Esophagus squamous epithelium (tissue), 5 donors: Measurements from ENCODE around the gene ADAMTSL1. TPM values are rescaled to one million over a fixed set of nuclear protein-coding genes. Genes with fewer than 3 reads are reported as not detected.

Experiments
- DNase-seq: peaks from one replicate; lab custom pipeline; 2025; lab: John Stamatoyannopoulos, UW
- H3K27ac ChIP-seq, 4 donors: fragments of 200-600 bp; sonication (generic); one replicate each; pipeline ENCODE4 v1.5.1; 2016 to 2019; ENCODE audit warnings: mild to moderate bottlenecking in 1 of 4
- H3K27me3 ChIP-seq, 4 donors: fragments of 200-600 bp; sonication (generic); 1 replicate in 3 of 4; 2 replicates in 1 of 4; pipeline versions ENCODE4 v1.5.1 to v1.6.0; 2017 to 2021; ENCODE audit warnings: antibody characterized with exemption in 1 of 4
- H3K36me3 ChIP-seq, 3 donors: fragments of 200-600 bp; sonication (generic); one replicate each; pipeline ENCODE4 v1.5.1; 2016 to 2019
- H3K4me1 ChIP-seq, 3 donors: fragments of 200-600 bp; sonication (generic); one replicate each; pipeline ENCODE4 v1.5.1; 2017 to 2019
- H3K4me3 ChIP-seq, 4 donors: fragments of 200-600 bp; sonication (generic); 1 replicate in 3 of 4; 2 replicates in 1 of 4; pipeline ENCODE4 v1.5.1; 2016 to 2019; ENCODE audit warnings: mild to moderate bottlenecking in 2 of 4, moderate library complexity in 1 of 4
- H3K9me3 ChIP-seq, 3 donors: fragments of 200-600 bp; sonication (generic); one replicate each; pipeline ENCODE4 v1.5.1; 2016 to 2019
- POLR2A ChIP-seq, 4 donors: fragments of 450-650 bp; IDR thresholded peaks; one replicate each; pipeline ENCODE4 v1.6.1; 2017; ENCODE audit warnings: antibody characterized with exemption in 4 of 4, mild to moderate bottlenecking in 4 of 4, moderate library complexity in 3 of 4
- WGBS, 2 donors: methylation state at CpG; one replicate each; pipeline ENCODE4 v1.1.5; 2018; 5-methylcytosine and 5-hydroxymethylcytosine counted together
- intact Hi-C: fragments of 100-400 bp; cut with DNase I; formaldehyde crosslinking; loops from one replicate; pipeline ENCODE4 v1.15.0; 2022
- total RNA-seq, 4 donors: library from RNA; depleted of rRNA; stranded (reverse); fragments of >200 nt; gene quantifications; one replicate each; pipeline ENCODE4 v1.1.0, GENCODE V29; 2016
- TF ChIP-seq, protein P1 (sequence below), 6 experiments: fragments of 450-650 bp in 4 of 6; fragments of 200-600 bp in 2 of 6; sonication (generic) in 2 of 6; IDR thresholded peaks; one replicate each; pipeline ENCODE4 v1.5.1; 2016 to 2019; ENCODE audit warnings: antibody characterized with exemption in 6 of 6, mild to moderate bottlenecking in 4 of 6, moderate library complexity in 4 of 6
- donor health status: DM: yes; HTN: yes; CAD: no.

ADAMTSL1 gene
- total RNA-seq, 4 donors from 2014 or later, result 0.80 to 23.7 (median 2.3) TPM

DNA sequence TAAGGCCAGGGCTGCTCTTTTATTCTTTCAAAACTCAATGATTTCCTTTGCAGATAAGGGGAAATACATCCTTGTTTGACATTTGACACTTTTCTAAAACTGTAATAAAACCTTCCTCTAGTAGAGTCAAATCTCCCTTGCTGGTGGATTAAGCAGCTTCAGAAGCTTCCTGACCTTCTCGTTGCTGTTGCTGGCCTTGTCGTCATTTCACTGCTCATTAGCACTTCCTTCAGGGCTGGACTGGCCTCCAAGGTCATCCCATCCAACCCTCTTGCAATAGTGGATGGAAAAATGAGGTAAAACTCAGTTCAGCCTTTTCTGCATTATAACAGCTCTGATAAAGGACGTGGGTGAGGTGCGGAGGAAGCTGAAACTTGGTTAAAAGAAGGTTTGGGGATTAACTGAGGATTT lies 1.1 kb upstream of the ADAMTSL1 start:
- TF ChIP-seq, protein P1, sequence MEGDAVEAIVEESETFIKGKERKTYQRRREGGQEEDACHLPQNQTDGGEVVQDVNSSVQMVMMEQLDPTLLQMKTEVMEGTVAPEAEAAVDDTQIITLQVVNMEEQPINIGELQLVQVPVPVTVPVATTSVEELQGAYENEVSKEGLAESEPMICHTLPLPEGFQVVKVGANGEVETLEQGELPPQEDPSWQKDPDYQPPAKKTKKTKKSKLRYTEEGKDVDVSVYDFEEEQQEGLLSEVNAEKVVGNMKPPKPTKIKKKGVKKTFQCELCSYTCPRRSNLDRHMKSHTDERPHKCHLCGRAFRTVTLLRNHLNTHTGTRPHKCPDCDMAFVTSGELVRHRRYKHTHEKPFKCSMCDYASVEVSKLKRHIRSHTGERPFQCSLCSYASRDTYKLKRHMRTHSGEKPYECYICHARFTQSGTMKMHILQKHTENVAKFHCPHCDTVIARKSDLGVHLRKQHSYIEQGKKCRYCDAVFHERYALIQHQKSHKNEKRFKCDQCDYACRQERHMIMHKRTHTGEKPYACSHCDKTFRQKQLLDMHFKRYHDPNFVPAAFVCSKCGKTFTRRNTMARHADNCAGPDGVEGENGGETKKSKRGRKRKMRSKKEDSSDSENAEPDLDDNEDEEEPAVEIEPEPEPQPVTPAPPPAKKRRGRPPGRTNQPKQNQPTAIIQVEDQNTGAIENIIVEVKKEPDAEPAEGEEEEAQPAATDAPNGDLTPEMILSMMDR (IDR thresholded peaks at IDR 0.05), result no peak
- TF ChIP-seq POLR2A (IDR thresholded peaks at IDR 0.05), result no peak
- Histone ChIP-seq H3K36me3 (no peaks in the 10 kb centered on the region), H3K27ac (peak overlapping the region; percentile 60 to 79 (median 68)), H3K4me3 (peak overlapping the region in 1 of 4 donors; percentile 62), H3K9me3 (peaks cover 0 to 7% (median 5%) of the 10 kb centered on the region in 3 donors), H3K27me3 (no peaks in the 10 kb centered on the region), H3K4me1 (peaks cover 15 to 27% (median 20%) of the 10 kb centered on the region in 3 donors)
- WGBS, 2 donors, result 19 to 21% methylated on average over 4 of the region's 4 CpGs
- intact Hi-C loops, result no loop called here
- DNase-seq, result no peak

DNA sequence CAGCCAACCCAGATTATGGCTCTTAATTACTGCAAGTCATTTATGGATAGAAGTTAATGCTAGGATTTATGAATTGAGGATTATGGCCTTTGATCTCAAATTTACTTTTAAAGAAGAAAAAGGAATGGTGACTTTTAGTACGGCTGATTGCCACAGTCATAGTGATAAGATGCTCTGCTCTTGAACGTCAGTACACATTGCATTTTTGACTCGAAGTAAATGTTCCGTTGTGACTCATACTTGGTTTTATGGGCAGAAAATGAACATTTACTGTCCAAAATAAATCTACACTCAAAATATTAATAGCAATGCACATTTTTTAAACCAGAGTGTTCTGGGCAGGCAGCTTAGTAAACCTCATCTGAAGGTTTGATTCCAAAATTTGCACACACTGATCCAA lies 830 bp downstream of the ADAMTSL1 start:
- Histone ChIP-seq H3K27ac (peak overlapping the region in 3 of 4 donors; percentile 60 to 79 (median 67)), H3K4me1 (peaks cover 15 to 27% (median 20%) of the 10 kb centered on the region in 3 donors), H3K36me3 (no peaks in the 10 kb centered on the region), H3K4me3 (peak overlapping the region in 3 of 4 donors; percentile 38 to 62 (median 42)), H3K27me3 (no peaks in the 10 kb centered on the region), H3K9me3 (peaks cover 0 to 2% (median under 1%) of the 10 kb centered on the region in 3 donors)
- WGBS, 2 donors, result 45 to 50% methylated on average over 4 of the region's 4 CpGs
- no peak for DNase-seq
- intact Hi-C loops, result no loop called here
- TF ChIP-seq, protein P1 (IDR thresholded peaks at IDR 0.05), result no peak
- TF ChIP-seq POLR2A (IDR thresholded peaks at IDR 0.05), result no peak

DNA sequence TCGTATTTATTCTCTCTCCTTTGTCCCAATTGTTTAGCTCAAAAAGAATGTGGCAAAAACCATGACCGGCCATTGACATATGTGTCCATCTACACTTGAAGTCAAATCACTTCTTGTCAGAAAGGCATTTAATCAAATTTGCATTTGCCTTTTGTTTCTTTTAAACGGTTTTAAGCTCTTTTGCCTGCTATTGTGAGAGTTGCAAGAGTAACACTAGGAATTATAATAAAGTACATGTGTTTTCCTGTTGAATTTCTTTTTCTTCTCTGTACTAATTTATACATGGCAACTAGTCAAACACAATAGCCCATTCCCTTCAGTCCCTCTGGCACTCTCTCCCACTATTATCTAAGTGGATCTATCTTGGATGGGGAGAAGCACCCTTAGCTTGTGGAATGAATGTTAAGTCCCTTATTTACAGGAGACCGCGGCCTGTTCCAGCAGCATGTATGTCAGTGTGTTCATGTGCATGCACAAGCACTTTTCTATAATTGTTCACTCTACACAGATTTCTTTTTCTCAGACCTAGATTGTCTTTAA lies 3.2 kb downstream of the ADAMTSL1 start:
- WGBS, 2 donors, result 71% methylated on average over 5 of the region's 5 CpGs
- Histone ChIP-seq H3K9me3 (no peaks in the 10 kb centered on the region), H3K4me1 (peaks cover 14 to 22% (median 15%) of the 10 kb centered on the region in 3 donors), H3K27me3 (no peaks in the 10 kb centered on the region), H3K36me3 (no peaks in the 10 kb centered on the region), H3K27ac (no peak overlapping the region), H3K4me3 (no peak overlapping the region)
- TF ChIP-seq, protein P1 (IDR thresholded peaks at IDR 0.05), result no peak
- TF ChIP-seq POLR2A (IDR thresholded peaks at IDR 0.05), result no peak
- intact Hi-C loops, result no loop called here
- no peak for DNase-seq

DNA sequence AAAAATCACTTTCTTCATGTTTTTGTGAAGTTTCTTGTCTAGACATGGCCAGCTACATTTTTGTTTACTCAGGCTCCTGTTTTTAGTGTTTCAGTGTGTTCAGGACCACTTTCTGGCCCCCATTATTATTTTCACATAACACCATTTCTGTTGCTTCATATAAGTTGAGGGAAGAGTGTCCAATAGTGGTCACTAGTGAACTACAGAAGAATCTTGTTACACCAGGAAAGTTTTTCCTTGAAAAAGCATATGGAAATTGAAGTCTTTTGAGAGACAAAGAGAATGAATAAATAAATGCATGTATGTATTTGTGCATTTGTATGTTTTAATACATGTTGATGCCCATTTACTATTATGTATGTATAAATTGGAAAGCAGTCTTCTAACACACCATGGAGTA lies 3.8 kb downstream of the ADAMTSL1 start:
- DNase-seq, result no peak
- H3K27ac ChIP-seq, result no peak overlapping the region
- intact Hi-C loops, result no loop called here
- no peaks in the 10 kb centered on the region for H3K9me3 ChIP-seq
- no peaks in the 10 kb centered on the region for H3K27me3 ChIP-seq
- TF ChIP-seq, protein P1 (IDR thresholded peaks at IDR 0.05), result no peak
- TF ChIP-seq POLR2A (IDR thresholded peaks at IDR 0.05), result no peak
- peaks cover 12 to 17% (median 13%) of the 10 kb centered on the region in 3 donors for H3K4me1 ChIP-seq
- no peaks in the 10 kb centered on the region for H3K36me3 ChIP-seq
- no peak overlapping the region for H3K4me3 ChIP-seq

DNA sequence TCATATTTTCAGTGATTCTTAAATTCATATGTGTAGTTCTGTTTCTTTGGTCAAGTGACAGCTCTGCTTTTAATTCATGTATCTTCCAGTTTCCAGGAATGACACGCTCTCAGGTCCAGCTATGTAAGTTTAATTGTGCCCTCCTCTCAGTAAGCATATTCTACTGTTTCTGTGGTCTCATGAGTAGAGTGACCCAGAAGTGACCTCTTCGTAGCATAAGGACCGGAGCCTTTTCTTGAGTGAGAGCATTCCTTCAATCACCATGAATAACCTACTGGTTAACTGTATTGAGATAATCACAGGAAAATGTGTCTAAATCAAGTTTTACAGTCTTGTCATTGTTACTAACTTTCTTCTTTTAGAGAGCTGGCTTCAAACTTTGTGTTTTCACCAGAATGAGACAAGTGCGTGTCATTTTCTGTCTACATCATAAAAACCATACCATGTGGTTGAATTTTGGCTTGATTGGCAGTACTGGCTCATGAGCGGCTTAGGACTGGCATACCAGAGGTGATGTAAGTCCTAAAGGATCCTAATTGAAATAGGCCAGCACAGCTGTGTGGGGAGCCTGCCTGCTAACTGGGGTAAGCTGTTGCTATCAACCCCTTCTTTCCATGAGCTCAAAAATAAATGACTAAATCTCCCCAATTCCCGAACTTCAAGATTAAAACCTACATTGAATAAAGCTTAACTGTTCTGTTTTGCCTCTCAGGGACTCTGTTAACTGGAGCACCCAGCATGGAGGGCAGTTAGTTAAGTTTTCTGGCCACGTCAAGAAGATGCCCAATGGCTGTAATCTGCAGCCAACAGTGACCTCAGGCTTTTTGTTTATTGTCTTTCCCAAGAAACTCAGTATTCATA lies 4.8 kb downstream of the ADAMTSL1 start:
- no peaks in the 10 kb centered on the region for H3K36me3 ChIP-seq
- no peak for DNase-seq
- intact Hi-C loops, result no loop called here
- peaks cover 2 to 7% (median 5%) of the 10 kb centered on the region in 3 donors for H3K4me1 ChIP-seq
- H3K27ac ChIP-seq, result peak overlapping the region in 3 of 4 donors; percentile 17 to 50 (median 21)
- TF ChIP-seq, protein P1 (IDR thresholded peaks at IDR 0.05), result no peak
- no peak for TF ChIP-seq POLR2A (IDR thresholded peaks at IDR 0.05)
- 82% methylated on average over 7 of the region's 7 CpGs for WGBS, 2 donors
- H3K27me3 ChIP-seq, result no peaks in the 10 kb centered on the region
- no peaks in the 10 kb centered on the region for H3K9me3 ChIP-seq
- no peak overlapping the region for H3K4me3 ChIP-seq
